GM10248 (cell line): ENCODE data around the gene GRID1.

Experiments
- CTCF ChIA-PET: fragments of 300-600 bp; sonication (Branson Sonifier 250); formaldehyde crosslinking; extraction: SDS; loops from one replicate; lab custom pipeline; 2021; ENCODE audit warnings: antibody characterized with exemption; lab: Yijun Ruan, JAX
- POLR2A ChIA-PET: fragments of 350-650 bp; sonication (Branson Sonifier 250); formaldehyde crosslinking; extraction: SDS; loops from one replicate; lab custom pipeline; 2020; ENCODE audit warnings: antibody characterized with exemption; lab: Yijun Ruan, JAX
- DNase-seq: peaks from one replicate; pipeline ENCODE4 v3.0.0; 2012; ENCODE audit errors: extremely low spot score
- TF ChIP-seq, protein P1 (sequence below): IDR thresholded peaks from 2 replicates; pipeline ENCODE4 v1.5.1; 2012; ENCODE audit warnings: mild to moderate bottlenecking, low read depth; ENCODE audit errors: extremely low read depth, missing control alignments, control extremely low read depth

Gene GRID1

DNA sequence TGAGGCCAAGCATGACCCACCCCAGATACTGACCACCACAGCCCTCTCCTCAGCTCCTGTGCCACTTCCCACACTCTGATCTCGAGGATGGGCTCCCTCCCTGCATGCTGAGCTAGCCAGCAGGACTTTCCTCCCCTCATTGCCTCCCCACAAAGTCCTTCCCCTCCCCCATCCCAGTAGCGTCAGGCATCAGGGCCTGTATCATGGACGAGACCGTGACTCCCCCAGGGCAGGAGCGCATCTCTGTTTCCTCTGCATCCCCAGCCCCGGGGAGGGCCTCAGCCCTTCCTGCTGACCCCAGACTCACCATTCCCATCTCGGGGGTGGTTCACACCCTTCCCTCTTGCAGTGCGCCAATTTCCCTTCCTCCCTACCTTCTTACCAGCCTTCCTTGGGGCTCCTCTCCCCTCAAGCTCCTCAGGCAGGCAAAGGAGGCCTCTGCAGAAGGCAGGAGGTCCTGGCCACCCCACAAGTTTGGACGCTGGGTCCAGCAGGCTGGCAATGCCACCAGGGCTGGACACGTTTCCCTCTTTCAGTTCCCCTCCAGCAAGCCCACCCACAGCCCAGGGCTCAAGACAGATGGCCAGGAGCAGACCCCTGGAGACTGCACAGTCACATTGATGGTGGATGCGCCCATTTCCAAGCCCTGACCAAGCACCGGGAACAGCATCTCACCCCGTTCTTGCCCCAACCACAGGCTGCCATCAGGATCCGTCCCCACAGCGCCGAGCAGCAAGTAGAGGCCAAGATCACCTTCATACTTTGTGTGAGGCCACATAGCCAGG lies 36.5 kb downstream of the GRID1 start:
- TF ChIP-seq, protein P1, sequence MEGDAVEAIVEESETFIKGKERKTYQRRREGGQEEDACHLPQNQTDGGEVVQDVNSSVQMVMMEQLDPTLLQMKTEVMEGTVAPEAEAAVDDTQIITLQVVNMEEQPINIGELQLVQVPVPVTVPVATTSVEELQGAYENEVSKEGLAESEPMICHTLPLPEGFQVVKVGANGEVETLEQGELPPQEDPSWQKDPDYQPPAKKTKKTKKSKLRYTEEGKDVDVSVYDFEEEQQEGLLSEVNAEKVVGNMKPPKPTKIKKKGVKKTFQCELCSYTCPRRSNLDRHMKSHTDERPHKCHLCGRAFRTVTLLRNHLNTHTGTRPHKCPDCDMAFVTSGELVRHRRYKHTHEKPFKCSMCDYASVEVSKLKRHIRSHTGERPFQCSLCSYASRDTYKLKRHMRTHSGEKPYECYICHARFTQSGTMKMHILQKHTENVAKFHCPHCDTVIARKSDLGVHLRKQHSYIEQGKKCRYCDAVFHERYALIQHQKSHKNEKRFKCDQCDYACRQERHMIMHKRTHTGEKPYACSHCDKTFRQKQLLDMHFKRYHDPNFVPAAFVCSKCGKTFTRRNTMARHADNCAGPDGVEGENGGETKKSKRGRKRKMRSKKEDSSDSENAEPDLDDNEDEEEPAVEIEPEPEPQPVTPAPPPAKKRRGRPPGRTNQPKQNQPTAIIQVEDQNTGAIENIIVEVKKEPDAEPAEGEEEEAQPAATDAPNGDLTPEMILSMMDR = no peak
- ChIA-PET POLR2A (no interaction called here), CTCF (interaction anchor here (2.0 kb wide), 1 partner anchor 31 kb away, joined by 4 read pairs; no protein-coding TSS in a partner anchor)
- no peak for DNase-seq

DNA sequence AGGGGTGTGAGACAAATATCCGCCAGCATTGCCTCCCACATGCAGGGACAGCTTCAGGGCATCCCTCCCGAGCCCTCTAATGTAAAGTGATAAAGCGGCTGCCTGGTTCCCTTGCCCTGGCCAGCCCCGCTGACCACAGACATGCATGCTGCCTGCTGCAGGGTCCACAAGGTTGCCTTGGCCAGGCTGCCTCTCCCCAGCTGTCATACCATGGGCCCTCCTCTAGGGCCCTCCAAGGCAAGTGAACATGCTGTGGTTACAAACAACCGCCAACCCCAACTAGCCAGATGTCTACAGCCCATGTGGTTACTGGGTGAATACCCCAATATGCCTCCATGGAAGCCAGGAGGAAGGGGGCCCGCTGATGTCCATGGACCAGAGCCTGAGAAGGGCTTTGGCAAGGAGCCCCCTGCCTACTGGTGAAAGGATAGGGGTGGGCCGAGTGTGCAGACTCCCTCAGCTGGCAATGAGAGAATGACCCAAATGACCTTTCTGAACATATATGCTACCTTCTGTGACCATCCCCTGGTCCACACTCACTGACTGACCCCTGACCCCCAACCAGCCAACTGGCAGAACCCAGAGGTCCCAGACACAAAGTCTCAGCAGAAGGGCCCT lies 37.4 kb downstream of the GRID1 start:
- CTCF ChIA-PET = interaction anchor here (2.0 kb wide), 1 partner anchor 32 kb away, joined by 4 read pairs; no protein-coding TSS in a partner anchor
- POLR2A ChIA-PET = no interaction called here
- no peak for DNase-seq
- TF ChIP-seq, protein P1 = no peak

DNA sequence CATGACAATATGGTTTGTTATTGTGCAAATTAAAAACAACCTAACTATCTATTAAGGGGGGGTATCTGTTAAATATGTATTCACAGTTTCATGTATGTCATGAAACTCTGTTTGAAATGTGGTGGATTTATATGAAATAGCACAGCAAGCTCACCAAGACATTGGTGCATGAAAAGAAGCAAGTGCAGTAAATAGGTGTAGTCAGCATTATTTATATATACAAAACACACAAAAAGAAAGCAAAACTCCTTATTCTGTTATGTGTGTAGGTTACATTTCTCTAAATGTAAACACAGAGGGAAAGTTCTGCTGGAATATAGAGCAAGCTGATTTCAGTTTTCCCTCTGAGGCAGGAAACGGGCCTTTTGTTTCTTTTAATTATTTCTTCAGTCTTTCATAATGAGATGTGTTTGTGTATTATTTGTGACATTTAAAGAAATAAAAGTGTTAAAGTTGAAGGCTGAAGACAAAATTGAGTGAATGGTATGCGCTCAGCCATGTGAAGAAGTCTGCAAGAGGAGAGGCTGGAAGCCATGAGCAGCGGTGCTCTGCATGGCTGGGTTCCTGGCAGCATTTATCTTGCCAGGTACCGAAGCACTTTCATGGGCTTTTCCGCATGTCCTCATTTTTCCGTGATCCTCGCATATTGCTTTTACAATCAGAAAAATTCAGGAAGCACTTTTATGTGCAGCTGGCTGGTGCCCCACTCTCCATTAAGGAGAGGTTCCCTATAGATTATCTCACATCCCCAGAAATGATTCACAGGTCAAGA lies 38.5 kb downstream of the GRID1 start:
- DNase-seq = no peak
- ChIA-PET CTCF (no interaction called here), POLR2A (no interaction called here)
- TF ChIP-seq, protein P1 = no peak

DNA sequence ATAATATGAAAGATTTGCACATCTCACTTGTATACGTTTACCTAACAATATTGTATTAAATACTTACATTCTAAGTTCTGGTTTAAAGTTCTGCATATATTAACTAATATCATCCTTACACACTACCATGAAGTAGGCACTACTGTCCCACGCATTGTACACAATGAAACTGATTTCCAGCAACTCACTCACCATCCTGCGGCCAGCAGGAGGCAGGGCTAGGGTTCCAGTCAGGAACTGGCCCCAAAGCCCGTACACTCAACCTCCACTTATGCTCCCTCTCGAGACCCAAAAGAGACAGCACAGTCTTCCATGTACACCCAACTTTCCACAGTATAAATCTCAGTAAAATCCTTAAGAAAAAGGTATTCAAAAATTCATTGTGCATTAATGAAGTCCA lies 41.4 kb downstream of the GRID1 start:
- ChIA-PET CTCF (no interaction called here), POLR2A (no interaction called here)
- TF ChIP-seq, protein P1 = no peak
- no peak for DNase-seq

GRCh38 chr10:86321568-86321967 lies 45.0 kb downstream of the GRID1 start:
- TF ChIP-seq, protein P1 = no peak
- ChIA-PET POLR2A (no interaction called here), CTCF (no interaction called here)
- DNase-seq = no peak

DNA sequence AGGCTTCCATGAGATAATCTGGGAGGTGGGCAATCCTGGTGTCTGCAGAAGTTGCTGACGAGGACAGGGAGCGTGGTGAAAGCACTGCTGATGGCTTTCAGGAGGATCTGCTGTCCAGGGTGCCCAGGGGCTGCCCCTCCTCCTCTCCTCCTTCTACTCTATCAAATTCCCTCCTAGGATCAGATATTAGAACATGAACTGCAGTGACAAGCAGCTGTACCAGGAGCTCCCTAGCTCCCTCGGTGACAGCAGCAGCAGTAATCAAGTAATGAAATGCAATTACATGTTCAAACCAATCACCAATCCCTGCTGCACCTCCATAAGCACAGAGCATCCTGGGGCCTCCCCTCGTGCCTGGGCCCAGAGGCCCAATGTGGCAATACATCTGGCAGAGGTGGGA lies 46.9 kb downstream of the GRID1 start:
- POLR2A ChIA-PET = no interaction called here
- no peak for DNase-seq
- CTCF ChIA-PET = interaction anchor here (1.3 to 1.4 kb wide), 2 partner anchors 34 to 39 kb away, joined by 3 read pairs; no protein-coding TSS in a partner anchor
- TF ChIP-seq, protein P1 = no peak
